ENCODE results near the gene ZNF436. TPM values are rescaled to one million over a fixed set of nuclear protein-coding genes. Genes with fewer than 3 reads are reported as not detected.

ZNF436 gene
- total RNA-seq, result 10 to 100 TPM in 1 of 2 donors, 1 to 10 TPM in 1; 8.6 to 18.5 TPM

- peak within 1 kb of the TSS; percentile 54 to 75 for H3K4me3 ChIP-seq
- intact Hi-C loops (cut with DNase I), result no loop called here
- H3K36me3 ChIP-seq (replicated peaks in 1 of 2; ENCODE audit: insufficient read depth in 1 of 2, low read depth in 2 of 2), result peaks cover 0 to 1% of the 10 kb centered on the region in 2 donors
- no peaks in the 10 kb centered on the region for H3K27me3 ChIP-seq
- H3K9me3 ChIP-seq, result peaks cover 0 to 4% (median 0%) of the 10 kb centered on the region in 3 donors
- ATAC-seq (no peak), DNase-seq (peak; percentile 71 to 83 (median 81))
- TF ChIP-seq POLR2A (IDR thresholded peaks at IDR 0.05) (no peak), CTCF (IDR thresholded peaks at IDR 0.05) (no peak)
- 0 to 5% methylated on average over 5 to 29 of the region's 29 CpGs for WGBS, 2 donors
- peak within 1 kb of the TSS; percentile 87 to 97 (median 93) for H3K27ac ChIP-seq
- peaks cover 33% of the 10 kb centered on the region for H3K4me1 ChIP-seq
Observed at GRCh38 chr1:23369335-23370013, at the start of gene ZNF436. TSS of gene ZNF436 (minus strand) at chr1:23369836. CDS start at chr1:23368005, 1,831 bp downstream.

GRCh38 chr1:23419180-23419579 is 49.5 kb upstream of the ZNF436 start:
- intact Hi-C loops (cut with DNase I), result no loop called here
- ATAC-seq (no peak), DNase-seq (no peak)
- Histone ChIP-seq H3K4me1 (peaks cover 74% of the 10 kb centered on the region), H3K27ac (peak overlapping the region; percentile 57 to 97 (median 88)), H3K4me3 (no peak overlapping the region), H3K27me3 (no peaks in the 10 kb centered on the region), H3K36me3 (replicated peaks in 1 of 2; ENCODE audit: insufficient read depth in 1 of 2, low read depth in 2 of 2) (no peaks in the 10 kb centered on the region), H3K9me3 (no peaks in the 10 kb centered on the region)
- no peak for TF ChIP-seq CTCF (IDR thresholded peaks at IDR 0.05)
- TF ChIP-seq POLR2A (IDR thresholded peaks at IDR 0.05), result no peak
- 68 to 69% methylated on average over 6 of the region's 6 CpGs for WGBS, 2 donors

- H3K9me3 ChIP-seq, result no peaks in the 10 kb centered on the region
- no peak overlapping the region for H3K4me3 ChIP-seq
- no peaks in the 10 kb centered on the region for H3K36me3 ChIP-seq (replicated peaks in 1 of 2; ENCODE audit: insufficient read depth in 1 of 2, low read depth in 2 of 2)
- intact Hi-C loops (cut with DNase I), result no loop called here
- peaks cover 68% of the 10 kb centered on the region for H3K4me1 ChIP-seq
- DNase-seq, result peak; percentile 78 to 90 (median 86)
- H3K27ac ChIP-seq, result peak overlapping the region; percentile 57 to 97 (median 88)
- whole genome bisulfite sequencing, 2 donors, result 16 to 19% methylated on average over 3 of the region's 3 CpGs
- ATAC-seq, result peak; percentile 23
- TF ChIP-seq POLR2A (IDR thresholded peaks at IDR 0.05) (no peak), CTCF (IDR thresholded peaks at IDR 0.05) (no peak)
- no peaks in the 10 kb centered on the region for H3K27me3 ChIP-seq
Observed at GRCh38 chr1:23417570-23417969, 47.9 kb upstream of the ZNF436 start.

GRCh38 chr1:23416964-23417363 is 47.3 kb upstream of the ZNF436 start:
- no peak for DNase-seq
- ATAC-seq, result no peak
- no peak for TF ChIP-seq POLR2A (IDR thresholded peaks at IDR 0.05)
- TF ChIP-seq CTCF (IDR thresholded peaks at IDR 0.05), result no peak
- H3K27ac ChIP-seq, result peak overlapping the region in 3 of 4 donors; percentile 57 to 97 (median 94)
- H3K4me3 ChIP-seq, result no peak overlapping the region
- no peaks in the 10 kb centered on the region for H3K36me3 ChIP-seq (replicated peaks in 1 of 2; ENCODE audit: insufficient read depth in 1 of 2, low read depth in 2 of 2)
- intact Hi-C loops (cut with DNase I), result no loop called here
- 72 to 82% methylated on average over 4 of the region's 4 CpGs for WGBS, 2 donors
- H3K4me1 ChIP-seq, result peaks cover 68% of the 10 kb centered on the region
- no peaks in the 10 kb centered on the region for H3K9me3 ChIP-seq
- no peaks in the 10 kb centered on the region for H3K27me3 ChIP-seq

Measured in body of pancreas (tissue), 4 donors.